HEK293 (cell line): ENCODE results near the gene SELENOK.

Source experiments
- GFI1B ChIP-seq: fragments of 450-650 bp; formaldehyde crosslinking; IDR thresholded peaks from 2 replicates; pipeline ENCODE4 v1.5.1; 2016; ENCODE audit warnings: missing biosample characterization, missing genetic modification characterization
- HOXC10 ChIP-seq: sonication (generic); formaldehyde crosslinking; IDR thresholded peaks from 2 replicates; pipeline ENCODE4 v1.8.1; 2023; ENCODE audit warnings: mild to moderate bottlenecking, missing genetic modification reagents
- KLF9 ChIP-seq: fragments of 450-650 bp; formaldehyde crosslinking; IDR thresholded peaks from 2 replicates; pipeline ENCODE4 v1.5.1; 2016; ENCODE audit warnings: missing biosample characterization, missing genetic modification characterization, low read depth
- RBAK ChIP-seq: fragments of 450-650 bp; formaldehyde crosslinking; IDR thresholded peaks from 2 replicates; pipeline ENCODE4 v1.5.1; 2016; ENCODE audit warnings: missing biosample characterization, missing genetic modification characterization
- SALL2 ChIP-seq: fragments of 450-650 bp; formaldehyde crosslinking; IDR thresholded peaks from 2 replicates; pipeline ENCODE4 v1.5.0; 2017; ENCODE audit warnings: missing biosample characterization, mild to moderate bottlenecking, missing genetic modification characterization, borderline replicate concordance
- SP3 ChIP-seq: fragments of 450-650 bp; formaldehyde crosslinking; IDR thresholded peaks from 2 replicates; pipeline ENCODE4 v1.5.1; 2016; ENCODE audit warnings: missing biosample characterization, missing genetic modification characterization
- SP7 ChIP-seq: fragments of 450-650 bp; formaldehyde crosslinking; IDR thresholded peaks from 2 replicates; pipeline ENCODE4 v1.5.1; 2016; ENCODE audit warnings: missing biosample characterization, missing genetic modification characterization
- YY1 ChIP-seq: fragments of 450-650 bp; formaldehyde crosslinking; IDR thresholded peaks from 2 replicates; pipeline ENCODE4 v1.5.1; 2018; ENCODE audit warnings: missing biosample characterization, missing genetic modification characterization
- ZBTB20 ChIP-seq: fragments of 450-650 bp; formaldehyde crosslinking; IDR thresholded peaks from 2 replicates; pipeline ENCODE4 v1.5.1; 2016; ENCODE audit warnings: missing biosample characterization, missing genetic modification characterization
- ZBTB44 ChIP-seq: fragments of 450-650 bp; IDR thresholded peaks from 2 replicates; pipeline ENCODE4 v1.5.1; 2018; ENCODE audit warnings: missing biosample characterization, mild to moderate bottlenecking, missing genetic modification characterization
- ZBTB8A ChIP-seq: fragments of 450-650 bp; formaldehyde crosslinking; IDR thresholded peaks from 2 replicates; pipeline ENCODE4 v1.5.1; 2016; ENCODE audit warnings: missing biosample characterization, missing genetic modification characterization
- ZFHX2 ChIP-seq: fragments of 450-650 bp; formaldehyde crosslinking; conservative IDR thresholded peaks from 2 replicates; pipeline ENCODE4 v1.5.1; 2016; ENCODE audit warnings: missing biosample characterization, missing genetic modification characterization
- ZFP3 ChIP-seq: fragments of 450-650 bp; formaldehyde crosslinking; IDR thresholded peaks from 2 replicates; pipeline ENCODE4 v1.5.1; 2016; ENCODE audit warnings: low read depth, missing biosample characterization, missing genetic modification characterization
- ZFP37 ChIP-seq: fragments of 450-650 bp; formaldehyde crosslinking; IDR thresholded peaks from 2 replicates; pipeline ENCODE4 v1.5.1; 2016; ENCODE audit warnings: missing biosample characterization, missing genetic modification characterization
- ZFP69B ChIP-seq: fragments of 450-650 bp; formaldehyde crosslinking; IDR thresholded peaks from 2 replicates; pipeline ENCODE4 v1.5.1; 2016; ENCODE audit warnings: missing biosample characterization, missing genetic modification characterization
- ZIC2 ChIP-seq: fragments of 450-650 bp; formaldehyde crosslinking; IDR thresholded peaks from 2 replicates; pipeline ENCODE4 v1.5.1; 2016; ENCODE audit warnings: missing biosample characterization, missing genetic modification characterization
- ZNF10 ChIP-seq: fragments of 450-650 bp; formaldehyde crosslinking; IDR thresholded peaks from 2 replicates; pipeline ENCODE4 v1.5.1; 2017; ENCODE audit warnings: missing biosample characterization, missing genetic modification characterization
- ZNF140 ChIP-seq: fragments of 450-650 bp; formaldehyde crosslinking; IDR thresholded peaks from 2 replicates; pipeline ENCODE4 v1.5.1; 2016; ENCODE audit warnings: missing biosample characterization, missing genetic modification characterization
- ZNF211 ChIP-seq: fragments of 450-650 bp; formaldehyde crosslinking; IDR thresholded peaks from 2 replicates; pipeline ENCODE4 v1.5.1; 2016; ENCODE audit warnings: low read depth, missing biosample characterization, missing genetic modification characterization
- ZNF223 ChIP-seq: fragments of 450-650 bp; formaldehyde crosslinking; IDR thresholded peaks from 2 replicates; pipeline ENCODE4 v1.5.1; 2016; ENCODE audit warnings: missing biosample characterization, missing genetic modification characterization
- ZNF274 ChIP-seq, 2 experiments: fragments of 200-500 bp in 1 of 2; fragments of 450-650 bp in 1 of 2; sonication (Bioruptor generic) in 1 of 2; formaldehyde crosslinking in 1 of 2; IDR thresholded peaks; 2 replicates each; pipeline versions ENCODE4 v1.5.1 to v1.6.1; 2014 to 2016; ENCODE audit warnings: borderline replicate concordance in 1 of 2, inconsistent platforms in 1 of 2, low read length in 1 of 2, missing biosample characterization in 1 of 2, missing genetic modification characterization in 1 of 2
- ZNF335 ChIP-seq: fragments of 450-650 bp; formaldehyde crosslinking; conservative IDR thresholded peaks from 2 replicates; pipeline ENCODE4 v1.5.1; 2016; ENCODE audit warnings: missing biosample characterization, missing genetic modification characterization
- ZNF391 ChIP-seq: fragments of 450-650 bp; formaldehyde crosslinking; IDR thresholded peaks from 2 replicates; pipeline ENCODE4 v1.5.1; 2016; ENCODE audit warnings: low read depth, missing biosample characterization, missing genetic modification characterization, borderline replicate concordance
- ZNF394 ChIP-seq: fragments of 450-650 bp; formaldehyde crosslinking; IDR thresholded peaks from 2 replicates; pipeline ENCODE4 v1.5.1; 2016; ENCODE audit warnings: missing biosample characterization, missing genetic modification characterization, mild to moderate bottlenecking, moderate library complexity, borderline replicate concordance
- ZNF416 ChIP-seq: fragments of 450-650 bp; formaldehyde crosslinking; IDR thresholded peaks from 2 replicates; pipeline ENCODE4 v1.5.1; 2016; ENCODE audit warnings: missing biosample characterization, missing genetic modification characterization
- ZNF561 ChIP-seq: fragments of 450-650 bp; IDR thresholded peaks from 2 replicates; pipeline ENCODE4 v1.5.1; 2018; ENCODE audit warnings: missing biosample characterization, missing genetic modification characterization, borderline replicate concordance
- ZNF571 ChIP-seq: fragments of 450-650 bp; formaldehyde crosslinking; IDR thresholded peaks from 2 replicates; pipeline ENCODE4 v1.5.0; 2017; ENCODE audit warnings: missing biosample characterization, missing genetic modification characterization
- ZNF629 ChIP-seq: fragments of 450-650 bp; formaldehyde crosslinking; IDR thresholded peaks from 2 replicates; pipeline ENCODE4 v1.5.1; 2017; ENCODE audit warnings: missing biosample characterization, missing genetic modification characterization
- ZNF76 ChIP-seq: fragments of 450-650 bp; formaldehyde crosslinking; IDR thresholded peaks from 2 replicates; pipeline ENCODE4; 2016; ENCODE audit warnings: low read depth, missing biosample characterization, missing genetic modification characterization, borderline replicate concordance
- ZNF830 ChIP-seq: fragments of 450-650 bp; IDR thresholded peaks from 2 replicates; pipeline ENCODE4 v1.5.0; 2018; ENCODE audit warnings: missing biosample characterization, missing genetic modification characterization, low read depth, mild to moderate bottlenecking, moderate library complexity
- ZXDB ChIP-seq: fragments of 450-650 bp; formaldehyde crosslinking; IDR thresholded peaks from 2 replicates; pipeline ENCODE4 v1.5.1; 2016; ENCODE audit warnings: missing biosample characterization, missing genetic modification characterization
- TF ChIP-seq, protein P1 (sequence below): fragments of 450-650 bp; formaldehyde crosslinking; IDR thresholded peaks from 2 replicates; pipeline ENCODE4 v1.5.1; 2016; ENCODE audit warnings: missing biosample characterization, missing genetic modification characterization
- TF ChIP-seq, protein P2 (sequence below): fragments of 450-650 bp; formaldehyde crosslinking; IDR thresholded peaks from 2 replicates; pipeline ENCODE4 v1.5.1; 2016; ENCODE audit warnings: missing biosample characterization, missing genetic modification characterization
- TF ChIP-seq, protein P3 (sequence below): fragments of 450-650 bp; formaldehyde crosslinking; IDR thresholded peaks from 2 replicates; pipeline ENCODE4 v1.5.1; 2016; ENCODE audit warnings: missing biosample characterization, missing genetic modification characterization, low read depth

The SELENOK gene

DNA sequence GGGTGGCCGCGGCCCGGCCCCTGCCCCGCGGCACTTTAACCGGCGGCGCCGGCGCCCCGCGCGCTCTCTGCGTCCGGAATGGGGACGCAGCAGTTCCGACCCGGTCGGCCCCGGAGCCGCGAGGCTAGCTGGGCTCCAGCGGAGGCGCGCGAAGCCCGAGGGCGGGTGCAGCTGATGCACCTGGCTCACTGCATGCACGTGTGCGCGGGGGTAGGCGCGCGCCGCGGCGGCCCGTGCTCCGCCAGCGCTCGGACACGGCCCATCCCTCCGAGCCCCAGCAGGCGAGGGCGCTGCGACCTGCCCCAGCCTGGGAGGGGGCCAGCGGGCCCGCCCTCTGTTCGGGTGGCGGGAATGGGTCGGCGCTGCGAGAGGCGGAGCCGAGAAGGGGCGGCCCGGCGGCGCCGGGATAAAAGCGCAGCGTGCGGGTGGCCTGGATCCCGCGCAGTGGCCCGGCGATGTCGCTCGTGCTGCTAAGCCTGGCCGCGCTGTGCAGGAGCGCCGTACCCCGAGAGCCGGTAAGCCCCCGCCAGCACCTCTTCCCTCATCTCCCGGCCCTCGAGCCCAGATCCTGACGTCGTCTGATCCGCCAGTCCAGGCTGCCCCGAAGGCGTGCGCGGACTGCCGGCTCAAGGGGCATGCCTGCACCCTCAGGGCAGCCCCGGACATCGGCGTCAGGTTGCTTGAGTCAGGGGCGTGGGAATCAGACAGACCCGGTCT is 45.4 kb downstream of the SELENOK start, which contains the start of the genes CHDH and IL17RB (continued):
- no peak for TF ChIP-seq ZNF830
- 0 out of 2 replicates have a peak, but pooled peaks have one; percentile 24 for TF ChIP-seq ZNF629 (tag by site-specific recombination)
- TF ChIP-seq SP7 (tag by site-specific recombination): peak; percentile 59; the same call in 1 of the 2 replicates
- TF ChIP-seq ZNF391 (tag by site-specific recombination): peak; percentile 25; the same call in 1 of the 2 replicates
- TF ChIP-seq ZNF274 (IDR thresholded peaks at IDR 0.05; ENCODE audit: low read length): no peak
- no peak for TF ChIP-seq ZNF274 (tag by site-specific recombination; IDR thresholded peaks at IDR 0.05; ENCODE audit: borderline replicate concordance)
- TF ChIP-seq ZNF10 (tag by site-specific recombination): peak; percentile 55; the same call in 1 of the 2 replicates
- TF ChIP-seq, protein P1, sequence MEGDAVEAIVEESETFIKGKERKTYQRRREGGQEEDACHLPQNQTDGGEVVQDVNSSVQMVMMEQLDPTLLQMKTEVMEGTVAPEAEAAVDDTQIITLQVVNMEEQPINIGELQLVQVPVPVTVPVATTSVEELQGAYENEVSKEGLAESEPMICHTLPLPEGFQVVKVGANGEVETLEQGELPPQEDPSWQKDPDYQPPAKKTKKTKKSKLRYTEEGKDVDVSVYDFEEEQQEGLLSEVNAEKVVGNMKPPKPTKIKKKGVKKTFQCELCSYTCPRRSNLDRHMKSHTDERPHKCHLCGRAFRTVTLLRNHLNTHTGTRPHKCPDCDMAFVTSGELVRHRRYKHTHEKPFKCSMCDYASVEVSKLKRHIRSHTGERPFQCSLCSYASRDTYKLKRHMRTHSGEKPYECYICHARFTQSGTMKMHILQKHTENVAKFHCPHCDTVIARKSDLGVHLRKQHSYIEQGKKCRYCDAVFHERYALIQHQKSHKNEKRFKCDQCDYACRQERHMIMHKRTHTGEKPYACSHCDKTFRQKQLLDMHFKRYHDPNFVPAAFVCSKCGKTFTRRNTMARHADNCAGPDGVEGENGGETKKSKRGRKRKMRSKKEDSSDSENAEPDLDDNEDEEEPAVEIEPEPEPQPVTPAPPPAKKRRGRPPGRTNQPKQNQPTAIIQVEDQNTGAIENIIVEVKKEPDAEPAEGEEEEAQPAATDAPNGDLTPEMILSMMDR: peak; percentile 14; the same call in 1 of the 2 replicates
- TF ChIP-seq ZNF561: peak; percentile 81; the same call in 1 of the 2 replicates
- no peak for TF ChIP-seq YY1 (tag by site-specific recombination)
- TF ChIP-seq ZBTB44 (tag by site-specific recombination): peak; percentile 66; the same call in 1 of the 2 replicates
- TF ChIP-seq ZIC2 (tag by site-specific recombination): peak; percentile 43; the same call in 1 of the 2 replicates
- no peak for TF ChIP-seq SALL2 (tag by site-specific recombination)
- peak; percentile 40; the same call in 1 of the 2 replicates for TF ChIP-seq ZBTB8A (tag by site-specific recombination)
- TF ChIP-seq GFI1B: no peak
- TF ChIP-seq ZFP69B (tag by site-specific recombination): 0 out of 2 replicates have a peak, but pooled peaks have one; percentile 12
- TF ChIP-seq RBAK (tag by site-specific recombination): no peak
- TF ChIP-seq ZNF140 (tag by site-specific recombination): no peak
- TF ChIP-seq HOXC10: no peak
- peak; percentile 56 for TF ChIP-seq KLF9 (tag by site-specific recombination)
- TF ChIP-seq ZNF394: no peak
- TF ChIP-seq ZNF223 (tag by site-specific recombination): peak; percentile 76
- TF ChIP-seq ZNF571 (tag by site-specific recombination): no peak
- TF ChIP-seq ZFP37 (tag by site-specific recombination): no peak
- TF ChIP-seq ZNF76 (tag by site-specific recombination): peak; percentile 13; the same call in 1 of the 2 replicates
- TF ChIP-seq ZNF416 (tag by site-specific recombination): no peak
- TF ChIP-seq ZNF335 (tag by site-specific recombination): peak; percentile 73
- no peak for TF ChIP-seq ZFP3
- TF ChIP-seq SP3 (tag by site-specific recombination): peak; percentile 71
- TF ChIP-seq ZNF211 (tag by site-specific recombination): no peak
- peak; percentile 56 for TF ChIP-seq ZFHX2 (tag by site-specific recombination)
- TF ChIP-seq, protein P2, sequence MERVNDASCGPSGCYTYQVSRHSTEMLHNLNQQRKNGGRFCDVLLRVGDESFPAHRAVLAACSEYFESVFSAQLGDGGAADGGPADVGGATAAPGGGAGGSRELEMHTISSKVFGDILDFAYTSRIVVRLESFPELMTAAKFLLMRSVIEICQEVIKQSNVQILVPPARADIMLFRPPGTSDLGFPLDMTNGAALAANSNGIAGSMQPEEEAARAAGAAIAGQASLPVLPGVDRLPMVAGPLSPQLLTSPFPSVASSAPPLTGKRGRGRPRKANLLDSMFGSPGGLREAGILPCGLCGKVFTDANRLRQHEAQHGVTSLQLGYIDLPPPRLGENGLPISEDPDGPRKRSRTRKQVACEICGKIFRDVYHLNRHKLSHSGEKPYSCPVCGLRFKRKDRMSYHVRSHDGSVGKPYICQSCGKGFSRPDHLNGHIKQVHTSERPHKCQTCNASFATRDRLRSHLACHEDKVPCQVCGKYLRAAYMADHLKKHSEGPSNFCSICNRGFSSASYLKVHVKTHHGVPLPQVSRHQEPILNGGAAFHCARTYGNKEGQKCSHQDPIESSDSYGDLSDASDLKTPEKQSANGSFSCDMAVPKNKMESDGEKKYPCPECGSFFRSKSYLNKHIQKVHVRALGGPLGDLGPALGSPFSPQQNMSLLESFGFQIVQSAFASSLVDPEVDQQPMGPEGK (tag by site-specific recombination): peak; percentile 64
- TF ChIP-seq ZXDB (tag by site-specific recombination): 0 out of 2 replicates have a peak, but pooled peaks have one; percentile 49
- TF ChIP-seq, protein P3, sequence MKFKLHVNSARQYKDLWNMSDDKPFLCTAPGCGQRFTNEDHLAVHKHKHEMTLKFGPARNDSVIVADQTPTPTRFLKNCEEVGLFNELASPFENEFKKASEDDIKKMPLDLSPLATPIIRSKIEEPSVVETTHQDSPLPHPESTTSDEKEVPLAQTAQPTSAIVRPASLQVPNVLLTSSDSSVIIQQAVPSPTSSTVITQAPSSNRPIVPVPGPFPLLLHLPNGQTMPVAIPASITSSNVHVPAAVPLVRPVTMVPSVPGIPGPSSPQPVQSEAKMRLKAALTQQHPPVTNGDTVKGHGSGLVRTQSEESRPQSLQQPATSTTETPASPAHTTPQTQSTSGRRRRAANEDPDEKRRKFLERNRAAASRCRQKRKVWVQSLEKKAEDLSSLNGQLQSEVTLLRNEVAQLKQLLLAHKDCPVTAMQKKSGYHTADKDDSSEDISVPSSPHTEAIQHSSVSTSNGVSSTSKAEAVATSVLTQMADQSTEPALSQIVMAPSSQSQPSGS: no peak
- peak; percentile 77; the same call in 1 of the 2 replicates for TF ChIP-seq ZBTB20
